H1 (cell line): ENCODE results near the gene MIER1. TPM values are rescaled to one million over a fixed set of nuclear protein-coding genes. Genes with fewer than 3 reads are reported as not detected.

Experiments
- CTCF ChIA-PET: fragments of 300-600 bp; sonication (Branson Sonifier 250); formaldehyde crosslinking; loops from one replicate; lab custom pipeline; 2021; ENCODE audit not compliant: partially characterized antibody; lab: Charles Lee
- POLR2A ChIA-PET: fragments of 300-600 bp; sonication (Branson Sonifier 250); formaldehyde crosslinking; loops from one replicate; lab custom pipeline; 2021; ENCODE audit warnings: inconsistent platforms; ENCODE audit not compliant: partially characterized antibody; lab: Charles Lee
- DNase-seq, 2 experiments: peaks; one replicate each; pipeline versions ENCODE4 v3.0.0 to v3.0.0-alpha.2; 2010 to 2022; ENCODE audit warnings: low spot score in 2 of 2, low read depth in 1 of 2, mixed read lengths in 1 of 2
- FAIRE-seq: peaks from 2 replicates; lab custom pipeline; 2011; peaks lifted over from hg19 to GRCh38; lab: Jason Lieb, UNC
- H2AFZ ChIP-seq: 2 replicates; pipeline ENCODE4 v1.8.1; 2012; ENCODE audit warnings: low read length, inconsistent platforms
- H2AK5ac ChIP-seq: 2 replicates; pipeline ENCODE4 v1.6.1; 2013; ENCODE audit warnings: low read depth, low read length
- H2BK120ac ChIP-seq: replicated peaks from 2 replicates; pipeline ENCODE3; 2013; ENCODE audit warnings: low read depth, low read length, inconsistent platforms
- H2BK12ac ChIP-seq: 2 replicates; pipeline ENCODE4 v1.6.1; 2013; ENCODE audit warnings: low read depth, low read length
- H2BK15ac ChIP-seq: 2 replicates; pipeline ENCODE4 v1.6.1; 2013; ENCODE audit warnings: low read length
- H2BK20ac ChIP-seq: 2 replicates; pipeline ENCODE4 v1.6.1; 2013; ENCODE audit warnings: low read length
- H2BK5ac ChIP-seq: 2 replicates; pipeline ENCODE4 v1.6.1; 2013; ENCODE audit warnings: low read depth, low read length
- H3K14ac ChIP-seq: 2 replicates; pipeline ENCODE4 v1.6.1; 2013; ENCODE audit warnings: inconsistent platforms; ENCODE audit not compliant: insufficient read length
- H3K18ac ChIP-seq: 2 replicates; pipeline ENCODE4 v1.6.1; 2013; ENCODE audit warnings: low read length; ENCODE audit errors: extremely low read depth
- H3K23ac ChIP-seq: 2 replicates; pipeline ENCODE4 v1.6.1; 2013; ENCODE audit warnings: inconsistent platforms; ENCODE audit not compliant: insufficient read length
- H3K23me2 ChIP-seq: 2 replicates; pipeline ENCODE4 v1.6.1; 2013; ENCODE audit warnings: low read depth, low read length
- H3K27ac ChIP-seq: 2 replicates; pipeline ENCODE4 v1.6.1; 2011; ENCODE audit warnings: low read depth, low read length, inconsistent platforms
- H3K27me3 ChIP-seq, 4 experiments: replicated peaks in 1 of 4; 1 replicate in 1 of 4; 2 replicates in 3 of 4; pipeline versions ENCODE4 v1.6.1 to v1.8.1; 2011 to 2013; ENCODE audit warnings: low read length in 3 of 4, mild to moderate bottlenecking in 3 of 4, inconsistent platforms in 2 of 4, mixed read lengths in 2 of 4, moderate library complexity in 1 of 4; ENCODE audit not compliant: control insufficient read depth in 3 of 4, insufficient read depth in 3 of 4; ENCODE audit errors: extremely low read depth in 1 of 4
- H3K36me3 ChIP-seq, 4 experiments: 2 replicates each; pipeline versions ENCODE4 v1.6.1 to v1.8.1; 2011 to 2013; ENCODE audit warnings: mild to moderate bottlenecking in 4 of 4, low read length in 3 of 4, moderate library complexity in 2 of 4, control low read depth in 1 of 4, inconsistent platforms in 1 of 4; ENCODE audit not compliant: insufficient read depth in 4 of 4, control insufficient read depth in 2 of 4
- H3K4ac ChIP-seq: replicated peaks from 2 replicates; pipeline ENCODE3; 2013; ENCODE audit warnings: low read length, low read depth, mixed read lengths, inconsistent platforms; ENCODE audit not compliant: insufficient read length
- H3K4me1 ChIP-seq, 4 experiments: replicated peaks in 1 of 4; 1 replicate in 1 of 4; 2 replicates in 3 of 4; pipeline versions ENCODE4 v1.6.1 to v1.8.1; 2011 to 2013; ENCODE audit warnings: low read length in 3 of 4, inconsistent platforms in 2 of 4, mixed read lengths in 1 of 4; ENCODE audit not compliant: insufficient read depth in 4 of 4, control insufficient read depth in 3 of 4
- H3K4me2 ChIP-seq, 2 experiments: 2 replicates each; pipeline versions ENCODE4 v1.6.1 to v1.8.1; 2011 to 2013; ENCODE audit warnings: low read depth in 2 of 2, low read length in 2 of 2, control low read depth in 1 of 2, inconsistent platforms in 1 of 2, mild to moderate bottlenecking in 1 of 2; ENCODE audit not compliant: insufficient read depth in 1 of 2
- H3K4me3 ChIP-seq, 4 experiments: fragments of 200-600, 300-600 bp in 1 of 4; sonication (generic), shearing (Covaris generic), sonication (Bioruptor Twin) in 1 of 4; 2 replicates each; pipeline versions ENCODE4 v1.5.1 to v1.8.1; 2011 to 2016; ENCODE audit warnings: low read length in 4 of 4, low read depth in 3 of 4, control low read depth in 2 of 4, inconsistent platforms in 2 of 4, mild to moderate bottlenecking in 2 of 4, mixed read lengths in 1 of 4, moderate library complexity in 1 of 4; ENCODE audit not compliant: insufficient read depth in 2 of 4; ENCODE audit errors: extremely low read depth in 1 of 4
- H3K56ac ChIP-seq: replicated peaks from 2 replicates; pipeline ENCODE3; 2013; ENCODE audit warnings: low read depth, mild to moderate bottlenecking, mixed read lengths, low read length, inconsistent platforms; ENCODE audit not compliant: insufficient read length
- H3K79me1 ChIP-seq: 2 replicates; pipeline ENCODE4 v1.6.1; 2013; ENCODE audit warnings: low read depth, low read length, control low read depth
- H3K79me2 ChIP-seq, 2 experiments: 2 replicates each; pipeline versions ENCODE4 v1.6.1 to v1.8.1; 2012 to 2013; ENCODE audit warnings: low read length in 2 of 2, mild to moderate bottlenecking in 2 of 2, inconsistent platforms in 1 of 2; ENCODE audit not compliant: insufficient read depth in 2 of 2, control insufficient read depth in 1 of 2
- H3K9ac ChIP-seq, 4 experiments: replicated peaks in 1 of 4; 1 replicate in 1 of 4; 2 replicates in 3 of 4; pipeline versions ENCODE4 v1.6.1 to v1.8.1; 2011 to 2013; ENCODE audit warnings: low read depth in 3 of 4, low read length in 3 of 4, control low read depth in 2 of 4, mild to moderate bottlenecking in 2 of 4, moderate library complexity in 2 of 4, inconsistent platforms in 1 of 4; ENCODE audit errors: extremely low read depth in 1 of 4
- H3K9me3 ChIP-seq, 2 experiments: 2 replicates each; pipeline versions ENCODE4 v1.6.1 to v1.8.1; 2012 to 2013; ENCODE audit warnings: mild to moderate bottlenecking in 2 of 2, moderate library complexity in 2 of 2, control low read depth in 1 of 2, inconsistent platforms in 1 of 2, low read depth in 1 of 2, low read length in 1 of 2, mixed read lengths in 1 of 2; ENCODE audit not compliant: insufficient read depth in 2 of 2
- H4K20me1 ChIP-seq, 2 experiments: replicated peaks in 1 of 2; 2 replicates each; pipeline versions ENCODE3 to v1.8.1; 2011 to 2013; ENCODE audit warnings: inconsistent platforms in 2 of 2, low read length in 2 of 2, mild to moderate bottlenecking in 1 of 2; ENCODE audit not compliant: insufficient read depth in 2 of 2, control insufficient read depth in 1 of 2
- H4K5ac ChIP-seq: 2 replicates; pipeline ENCODE4 v1.6.1; 2013; ENCODE audit warnings: low read length, low read depth, mixed read lengths, inconsistent platforms; ENCODE audit not compliant: insufficient read length
- H4K8ac ChIP-seq: 2 replicates; pipeline ENCODE4 v1.8.0; 2013; ENCODE audit warnings: mild to moderate bottlenecking, moderate library complexity, low read length, inconsistent platforms; ENCODE audit not compliant: insufficient read depth; ENCODE audit errors: extremely low read depth
- H4K91ac ChIP-seq: replicated peaks from 2 replicates; pipeline ENCODE3; 2013; ENCODE audit warnings: low read length, mixed read lengths, inconsistent platforms; ENCODE audit not compliant: insufficient read length
- CEBPB ChIP-seq: IDR thresholded peaks from 2 replicates; pipeline ENCODE4 v1.6.1; 2012; ENCODE audit warnings: low read depth, low read length
- EZH2 ChIP-seq: fragments of 200-600 bp; sonication (generic); IDR thresholded peaks from 2 replicates; pipeline ENCODE4 v1.7.1; 2012; ENCODE audit warnings: low read depth, mild to moderate bottlenecking, moderate library complexity, low read length, inconsistent platforms; ENCODE audit not compliant: severe bottlenecking
- KDM1A ChIP-seq: fragments of 200-600, 300-600 bp; sonication (generic); IDR thresholded peaks from 2 replicates; pipeline ENCODE4 v1.7.1; 2016; ENCODE audit warnings: mild to moderate bottlenecking, low read length, borderline replicate concordance
- NRF1 ChIP-seq: IDR thresholded peaks from 2 replicates; pipeline ENCODE4 v1.6.1; 2011; ENCODE audit warnings: mild to moderate bottlenecking, low read depth, low read length, improper control_type of control experiment
- POLR2A ChIP-seq, 2 experiments: IDR thresholded peaks; 1 replicate in 1 of 2; 2 replicates in 1 of 2; pipeline ENCODE4 v1.6.1; 2011; ENCODE audit warnings: low read depth in 2 of 2, low read length in 2 of 2, mild to moderate bottlenecking in 2 of 2; ENCODE audit errors: control extremely low read depth in 1 of 2
- RAD21 ChIP-seq, 2 experiments: IDR thresholded peaks in 1 of 2; conservative IDR thresholded peaks in 1 of 2; 2 replicates each; pipeline ENCODE4 v1.6.1; 2011; ENCODE audit warnings: low read depth in 2 of 2, low read length in 2 of 2, improper control_type of control experiment in 1 of 2, inconsistent platforms in 1 of 2, mild to moderate bottlenecking in 1 of 2, moderate library complexity in 1 of 2
- RBBP5 ChIP-seq: IDR thresholded peaks from 2 replicates; pipeline ENCODE4 v1.7.1; 2012; ENCODE audit warnings: low read depth, mild to moderate bottlenecking, inconsistent platforms, low read length, moderate library complexity, borderline replicate concordance
- RFX5 ChIP-seq: IDR thresholded peaks from 2 replicates; pipeline ENCODE4 v1.6.1; 2011; ENCODE audit warnings: low read depth, low read length, improper control_type of control experiment, borderline replicate concordance
- SP1 ChIP-seq: IDR thresholded peaks from 2 replicates; pipeline ENCODE4 v1.6.1; 2011; ENCODE audit warnings: low read depth, low read length
- ZNF274 ChIP-seq: IDR thresholded peaks from 2 replicates; pipeline ENCODE4 v1.7.0; 2012; ENCODE audit warnings: low read length, borderline replicate concordance; ENCODE audit errors: extremely low read depth
- WGBS, 2 experiments: shearing (Covaris generic) in 1 of 2; methylation state at CpG; one replicate each; pipeline versions ENCODE4 v1.1.6 to v1.1.7; 2013 to 2015; ENCODE audit warnings: low lambda C conversion rate in 2 of 2, mixed read lengths in 2 of 2, inconsistent platforms in 1 of 2, low coverage in 1 of 2, missing lambda C conversion rate in 1 of 2; ENCODE audit not compliant: insufficient replicate concordance in 2 of 2, insufficient coverage in 1 of 2, insufficient read length in 1 of 2; ENCODE audit errors: extremely low coverage in 1 of 2, missing lambda C conversion rate in 1 of 2; 5-methylcytosine and 5-hydroxymethylcytosine counted together
- polyA plus RNA-seq, 7 experiments: library from polyadenylated mRNA; depleted of rRNA in 3 of 7; stranded (reverse) in 5 of 7; unstranded in 2 of 7; fragments of >200 nt in 5 of 7; fragments of 200-250 nt in 2 of 7; gene quantifications; 1 replicate in 5 of 7; 2 replicates in 1 of 7; 4 replicates in 1 of 7; pipeline versions ENCODE4 v1.2.1 to v1.2.3, GENCODE V29; 2011 to 2013; ENCODE audit warnings: missing spikeins in 2 of 7, mixed read lengths in 2 of 7
- total RNA-seq: library from RNA; stranded (reverse); fragmentation: NEBNext Ultra II Directional; extraction: Animal tissue kit (Norgen Biotek cat#: 25700); gene quantifications from 2 replicates; pipeline ENCODE4 v1.2.1, GENCODE V29; 2021

The MIER1 gene
- total and polyA plus RNA-seq, 2 of the 8 experiments (the other 6 are each of a cell fraction or from before 2014, with no cell fraction given) = 5.2 to 33.5 TPM

DNA sequence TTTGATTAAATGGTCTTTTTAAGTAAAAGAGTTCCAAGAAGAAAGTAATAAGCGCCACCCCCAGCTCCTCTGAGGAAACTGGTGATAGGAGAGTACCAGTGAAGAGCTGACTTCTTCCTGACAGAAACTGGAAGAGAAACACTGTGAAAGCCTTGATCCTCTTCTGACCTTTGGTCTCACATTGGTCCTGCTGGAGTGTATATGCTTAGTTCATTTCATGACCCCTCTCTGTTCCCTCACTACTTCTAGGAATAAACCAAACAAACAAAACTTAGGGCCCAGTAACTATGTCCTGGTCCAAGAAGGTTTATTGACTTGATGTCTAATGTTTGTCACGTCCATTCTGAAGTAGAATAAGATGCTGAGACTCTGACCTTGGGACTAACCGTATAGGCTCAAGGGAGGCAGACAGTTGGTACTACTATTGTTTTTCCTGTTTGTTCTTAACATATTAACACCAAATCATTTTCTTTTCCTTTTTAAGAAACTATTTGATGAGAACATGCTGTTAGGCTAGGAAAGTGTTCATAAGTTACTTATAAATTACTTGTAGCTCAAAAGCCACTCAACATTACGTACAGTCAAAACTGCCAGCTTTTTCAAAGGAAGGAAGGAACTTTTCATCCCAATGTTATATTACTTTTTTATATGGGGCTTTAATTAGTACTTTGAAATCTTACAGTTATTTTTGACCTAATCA lies 57.9 kb downstream of the MIER1 start:
- Histone ChIP-seq H4K5ac (no peak overlapping the region), H3K27me3 (no peaks in the 10 kb centered on the region), H3K36me3 (peaks cover 7 to 73% (median 24%) of the 10 kb centered on the region in 4 experiments), H3K23ac (no peak overlapping the region), H3K27ac (no peak overlapping the region), H2BK12ac (no peak overlapping the region), H3K14ac (no peak overlapping the region), H3K4me3 (no peak overlapping the region), H3K9me3 (no peaks in the 10 kb centered on the region), H4K8ac (no peak overlapping the region), H2AFZ (no peak overlapping the region), H3K9ac (no peak overlapping the region), H2BK15ac (no peak overlapping the region), H3K18ac (no peak overlapping the region), H4K91ac (no peak overlapping the region), H3K79me1 (no peaks in the 10 kb centered on the region), H3K23me2 (no peaks in the 10 kb centered on the region), H3K4me2 (no peak overlapping the region), H3K79me2 (no peaks in the 10 kb centered on the region), H2BK5ac (no peak overlapping the region), H3K4me1 (no peaks in the 10 kb centered on the region), H2AK5ac (no peak overlapping the region), H2BK20ac (no peak overlapping the region), H3K4ac (no peak overlapping the region), H4K20me1 (peaks cover 0 to 1% of the 10 kb centered on the region in 2 experiments), H3K56ac (no peak overlapping the region), H2BK120ac (no peak overlapping the region)
- ChIA-PET POLR2A (no interaction called here), CTCF (interaction anchor here (0.8 kb wide), 1 partner anchor 13 kb away, joined by 5 read pairs; no protein-coding TSS in a partner anchor)
- no peak for DNase-seq
- TF ChIP-seq POLR2A (IDR thresholded peaks at IDR 0.05; ENCODE audit: control extremely low read depth in 1 of 2, low read depth in 2 of 2, low read length in 2 of 2) = no peak
- no peak for TF ChIP-seq CEBPB
- TF ChIP-seq RAD21 (IDR thresholded peaks at IDR 0.05 in 1 of 2, conservative IDR thresholded peaks at IDR 0.05 in 1 of 2; ENCODE audit: low read depth in 2 of 2, low read length in 2 of 2) = no peak
- TF ChIP-seq ZNF274 = no peak
- no peak for TF ChIP-seq RFX5
- TF ChIP-seq SP1 = no peak
- TF ChIP-seq KDM1A = no peak
- TF ChIP-seq EZH2 = no peak
- TF ChIP-seq NRF1 = no peak
- no peak for TF ChIP-seq RBBP5
- 91% methylated on average over 4 of the region's 4 CpGs; no CpG with 5 or more reads in 1 of the 2 experiments for WGBS, 2 experiments
- FAIRE-seq = no peak
